ENCODE measurements around the gene OTOS. TPM values are rescaled to one million over a fixed set of nuclear protein-coding genes. Genes with fewer than 3 reads are reported as not detected.

OTOS gene
- total and polyA plus RNA-seq, 2 of the 13 experiments (the other 11 are each of a cell fraction or from before 2014, with no cell fraction given) = not detected

DNA sequence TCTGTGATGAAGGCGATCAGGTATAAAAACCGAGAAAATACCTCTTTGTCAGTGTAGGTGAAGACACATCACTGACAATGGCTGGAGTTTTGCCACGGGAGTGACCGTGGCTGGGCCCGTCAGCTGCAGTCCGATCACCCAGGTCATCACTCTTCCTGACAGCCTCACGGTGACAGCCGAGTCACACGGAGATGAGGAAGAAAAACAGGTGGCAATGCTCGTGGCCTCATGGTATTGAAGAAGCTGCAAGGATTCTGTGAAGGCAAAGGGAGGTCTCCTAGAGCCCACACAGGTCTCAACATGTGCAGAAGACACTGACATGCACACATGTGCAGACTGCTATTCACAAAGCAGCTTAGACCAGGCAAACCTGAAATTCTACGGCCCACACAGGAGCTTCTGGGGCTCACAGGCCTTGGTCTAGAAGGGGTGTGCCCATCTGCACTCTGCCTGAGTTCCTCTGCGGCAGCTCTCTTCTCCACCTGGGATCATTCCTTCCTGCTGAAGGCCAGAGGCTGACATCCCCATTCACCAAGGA lies 11.8 kb downstream of the OTOS start:
- peaks cover 23 to 61% of the 10 kb centered on the region in 2 experiments for H3K36me3 ChIP-seq (replicated peaks in 1 of 2; ENCODE audit: control insufficient read depth in 1 of 2, insufficient read depth in 2 of 2, low read length in 2 of 2)
- H3K79me2 ChIP-seq (ENCODE audit: insufficient read depth, low read length) = no peaks in the 10 kb centered on the region
- FAIRE-seq = no peak
- H3K4me2 ChIP-seq (ENCODE audit: low read depth, low read length) = no peak overlapping the region
- POLR2A ChIA-PET = no interaction called here
- no peak overlapping the region for H3K4me3 ChIP-seq (replicated peaks in 1 of 3; ENCODE audit: insufficient read depth in 1 of 3, low read depth in 2 of 3, low read length in 3 of 3)
- 96% methylated on average over 12 of the region's 12 CpGs for WGBS (ENCODE audit: low lambda C conversion rate)
- DNase-seq (ENCODE audit: low spot score) = no peak
- BruUV-seq (replicated peaks) = no TSS peak
- no peaks in the 10 kb centered on the region for H4K20me1 ChIP-seq (ENCODE audit: insufficient read depth, low read length)
- H3K4me1 ChIP-seq (ENCODE audit: insufficient read depth, low read length) = no peaks in the 10 kb centered on the region
- H3K27me3 ChIP-seq (ENCODE audit: control insufficient read depth in 1 of 2, insufficient read depth in 2 of 2, low read length in 2 of 2) = no peaks in the 10 kb centered on the region
- intact Hi-C loops (cut with micrococcal nuclease; ENCODE audit: unreplicated experiment) = no loop called here
- H3K9me3 ChIP-seq (ENCODE audit: low read length) = no peaks in the 10 kb centered on the region
- H3K9ac ChIP-seq (ENCODE audit: insufficient read depth, low read depth, low read length) = no peak overlapping the region
- in situ Hi-C loops (cut with HindIII; ENCODE audit: extremely low pct_ligation_motif_present, low pct_unique_long_range_greater_than_20kb) = no loop called here
- TF ChIP-seq ELF4 (CRISPR knock-in tag; IDR thresholded peaks at IDR 0.05; ENCODE audit: borderline replicate concordance) (no peak), TCF7L2 (IDR thresholded peaks at IDR 0.05; ENCODE audit: low read depth, low read length) (no peak), TARDBP (CRISPR knock-in tag; IDR thresholded peaks at IDR 0.05) (no peak), AGO1 (IDR thresholded peaks at IDR 0.05; ENCODE audit: low read depth, low read length, poor library complexity, severe bottlenecking) (no peak), SRY (CRISPR knock-in tag; IDR thresholded peaks at IDR 0.05) (no peak), ZNF160 (CRISPR knock-in tag; IDR thresholded peaks at IDR 0.05) (no peak)
- TF ChIP-seq, protein P1, sequence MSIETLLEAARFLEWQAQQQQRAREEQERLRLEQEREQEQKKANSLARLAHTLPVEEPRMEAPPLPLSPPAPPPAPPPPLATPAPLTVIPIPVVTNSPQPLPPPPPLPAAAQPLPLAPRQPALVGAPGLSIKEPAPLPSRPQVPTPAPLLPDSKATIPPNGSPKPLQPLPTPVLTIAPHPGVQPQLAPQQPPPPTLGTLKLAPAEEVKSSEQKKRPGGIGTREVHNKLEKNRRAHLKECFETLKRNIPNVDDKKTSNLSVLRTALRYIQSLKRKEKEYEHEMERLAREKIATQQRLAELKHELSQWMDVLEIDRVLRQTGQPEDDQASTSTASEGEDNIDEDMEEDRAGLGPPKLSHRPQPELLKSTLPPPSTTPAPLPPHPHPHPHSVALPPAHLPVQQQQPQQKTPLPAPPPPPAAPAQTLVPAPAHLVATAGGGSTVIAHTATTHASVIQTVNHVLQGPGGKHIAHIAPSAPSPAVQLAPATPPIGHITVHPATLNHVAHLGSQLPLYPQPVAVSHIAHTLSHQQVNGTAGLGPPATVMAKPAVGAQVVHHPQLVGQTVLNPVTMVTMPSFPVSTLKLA (IDR thresholded peaks at IDR 0.05) = peak; percentile 31; the same call in 1 of the 2 replicates
- TF ChIP-seq, protein P2, sequence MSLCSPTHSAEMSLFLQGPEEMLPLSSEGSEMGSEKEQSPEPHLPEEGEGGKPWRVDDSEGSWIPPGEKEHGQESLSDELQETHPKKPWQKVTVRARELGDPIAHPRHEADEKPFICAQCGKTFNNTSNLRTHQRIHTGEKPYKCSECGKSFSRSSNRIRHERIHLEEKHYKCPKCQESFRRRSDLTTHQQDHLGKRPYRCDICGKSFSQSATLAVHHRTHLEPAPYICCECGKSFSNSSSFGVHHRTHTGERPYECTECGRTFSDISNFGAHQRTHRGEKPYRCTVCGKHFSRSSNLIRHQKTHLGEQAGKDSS (CRISPR knock-in tag; IDR thresholded peaks at IDR 0.05; ENCODE audit: borderline replicate concordance, low read depth) = no peak
- H2AFZ ChIP-seq (ENCODE audit: low read length) = no peak overlapping the region
- ATAC-seq = no peak
- CTCF ChIA-PET (ENCODE audit: low intra/inter-chr PET ratio, low total read pairs) = no interaction called here
- H3K27ac ChIP-seq (ENCODE audit: extremely low read length, insufficient read depth, low read length) = no peak overlapping the region
